ENCODE results near the gene ST6GALNAC5. TPM values are rescaled to one million over a fixed set of nuclear protein-coding genes. Genes with fewer than 3 reads are reported as not detected.

The ST6GALNAC5 gene
- total RNA-seq, 3 donors from 2014 or later (not counting 1 experiment from before 2014, with no cell fraction given), result not detected

GRCh38 chr1:77039111-77039510 is 171.8 kb downstream of the ST6GALNAC5 start:
- intact Hi-C loops (cut with micrococcal nuclease), result no loop called here

GRCh38 chr1:77039739-77040138 is 172.5 kb downstream of the ST6GALNAC5 start:
- Histone ChIP-seq H3K27ac (ENCODE audit: low read length) (no peak overlapping the region), H3K36me3 (ENCODE audit: control insufficient read depth, insufficient read depth, low read length) (no peaks in the 10 kb centered on the region), H3K4me3 (ENCODE audit: low read length) (no peak overlapping the region), H3K4me1 (ENCODE audit: control insufficient read depth, insufficient read depth, low read length) (no peaks in the 10 kb centered on the region), H3K27me3 (ENCODE audit: control insufficient read depth, insufficient read depth, low read length) (no peaks in the 10 kb centered on the region), H3K9me3 (ENCODE audit: control insufficient read depth, insufficient read depth, low read length) (no peaks in the 10 kb centered on the region)
- no peak for TF ChIP-seq CTCF (IDR thresholded peaks at IDR 0.05)
- H3K4me1 Mint-ChIP-seq, result no peaks in the 10 kb centered on the region
- intact Hi-C loops (cut with micrococcal nuclease), result no loop called here
- H3K27me3 Mint-ChIP-seq (ENCODE audit: low read depth in 2 of 2), result peaks cover under 1 to 15% of the 10 kb centered on the region in 2 donors
- ATAC-seq (no peak), DNase-seq (no peak)
- H3K9me3 Mint-ChIP-seq, result peaks cover 5 to 7% of the 10 kb centered on the region in 2 donors
- no peak overlapping the region for H3K27ac Mint-ChIP-seq
- no peaks in the 10 kb centered on the region for H3K36me3 Mint-ChIP-seq
- 87% methylated on average over 8 of the region's 8 CpGs for WGBS (ENCODE audit: insufficient coverage)
- no peak overlapping the region for H3K4me3 Mint-ChIP-seq

More at GRCh38 chr1:77039111-77039510, 171.8 kb downstream of the ST6GALNAC5 start:
- H3K9me3 ChIP-seq (ENCODE audit: control insufficient read depth, insufficient read depth, low read length), result no peaks in the 10 kb centered on the region
- Mint-ChIP-seq H3K9me3 (peaks cover 5 to 7% of the 10 kb centered on the region in 2 donors), H3K27ac (no peak overlapping the region), H3K4me1 (no peaks in the 10 kb centered on the region), H3K27me3 (ENCODE audit: low read depth in 2 of 2) (peaks cover 0 to 15% of the 10 kb centered on the region in 2 donors), H3K4me3 (no peak overlapping the region), H3K36me3 (no peaks in the 10 kb centered on the region)
- H3K27ac ChIP-seq (ENCODE audit: low read length), result no peak overlapping the region
- WGBS (ENCODE audit: insufficient coverage), result 100% methylated on average over 1 of the region's 1 CpG
- no peak for ATAC-seq
- no peaks in the 10 kb centered on the region for H3K36me3 ChIP-seq (ENCODE audit: control insufficient read depth, insufficient read depth, low read length)
- no peak for TF ChIP-seq CTCF (IDR thresholded peaks at IDR 0.05)
- H3K27me3 ChIP-seq (ENCODE audit: control insufficient read depth, insufficient read depth, low read length), result no peaks in the 10 kb centered on the region
- no peak for DNase-seq
- no peaks in the 10 kb centered on the region for H3K4me1 ChIP-seq (ENCODE audit: control insufficient read depth, insufficient read depth, low read length)
- H3K4me3 ChIP-seq (ENCODE audit: low read length), result no peak overlapping the region

GRCh38 chr1:77040826-77041225 is 173.5 kb downstream of the ST6GALNAC5 start:
- intact Hi-C loops (cut with micrococcal nuclease), result no loop called here
- DNase-seq, result no peak
- WGBS (ENCODE audit: insufficient coverage), result 6% methylated on average over 3 of the region's 3 CpGs

More at GRCh38 chr1:77040826-77041225, 173.5 kb downstream of the ST6GALNAC5 start:
- H3K4me1 Mint-ChIP-seq, result no peaks in the 10 kb centered on the region
- H3K27me3 Mint-ChIP-seq (ENCODE audit: low read depth in 2 of 2), result peaks cover 10 to 15% of the 10 kb centered on the region in 2 donors
- H3K4me3 ChIP-seq (ENCODE audit: low read length), result no peak overlapping the region
- no peaks in the 10 kb centered on the region for H3K4me1 ChIP-seq (ENCODE audit: control insufficient read depth, insufficient read depth, low read length)
- TF ChIP-seq CTCF (IDR thresholded peaks at IDR 0.05), result no peak
- no peak overlapping the region for H3K4me3 Mint-ChIP-seq
- no peaks in the 10 kb centered on the region for H3K9me3 ChIP-seq (ENCODE audit: control insufficient read depth, insufficient read depth, low read length)
- H3K36me3 Mint-ChIP-seq, result no peaks in the 10 kb centered on the region
- H3K27ac ChIP-seq (ENCODE audit: low read length), result no peak overlapping the region
- no peak overlapping the region for H3K27ac Mint-ChIP-seq
- ATAC-seq, result no peak
- H3K27me3 ChIP-seq (ENCODE audit: control insufficient read depth, insufficient read depth, low read length), result no peaks in the 10 kb centered on the region
- H3K9me3 Mint-ChIP-seq, result peaks cover 5 to 7% of the 10 kb centered on the region in 2 donors
- H3K36me3 ChIP-seq (ENCODE audit: control insufficient read depth, insufficient read depth, low read length), result no peaks in the 10 kb centered on the region
